GM18498 (cell line): ENCODE measurements around the gene CWF19L1.
"Not testable (repeated sequence)": the region's sequence is repeated elsewhere in the genome, so short reads cannot be mapped to it uniquely, and the experiment has no call there.

Source experiments
- ATAC-seq: cut with Tn5 transposase; IDR thresholded peaks from one replicate; pipeline ENCODE4 v1.9.1; 2021; ENCODE audit warnings: mild to moderate bottlenecking, moderate library complexity; ENCODE audit not compliant: unreplicated experiment

Gene CWF19L1

DNA sequence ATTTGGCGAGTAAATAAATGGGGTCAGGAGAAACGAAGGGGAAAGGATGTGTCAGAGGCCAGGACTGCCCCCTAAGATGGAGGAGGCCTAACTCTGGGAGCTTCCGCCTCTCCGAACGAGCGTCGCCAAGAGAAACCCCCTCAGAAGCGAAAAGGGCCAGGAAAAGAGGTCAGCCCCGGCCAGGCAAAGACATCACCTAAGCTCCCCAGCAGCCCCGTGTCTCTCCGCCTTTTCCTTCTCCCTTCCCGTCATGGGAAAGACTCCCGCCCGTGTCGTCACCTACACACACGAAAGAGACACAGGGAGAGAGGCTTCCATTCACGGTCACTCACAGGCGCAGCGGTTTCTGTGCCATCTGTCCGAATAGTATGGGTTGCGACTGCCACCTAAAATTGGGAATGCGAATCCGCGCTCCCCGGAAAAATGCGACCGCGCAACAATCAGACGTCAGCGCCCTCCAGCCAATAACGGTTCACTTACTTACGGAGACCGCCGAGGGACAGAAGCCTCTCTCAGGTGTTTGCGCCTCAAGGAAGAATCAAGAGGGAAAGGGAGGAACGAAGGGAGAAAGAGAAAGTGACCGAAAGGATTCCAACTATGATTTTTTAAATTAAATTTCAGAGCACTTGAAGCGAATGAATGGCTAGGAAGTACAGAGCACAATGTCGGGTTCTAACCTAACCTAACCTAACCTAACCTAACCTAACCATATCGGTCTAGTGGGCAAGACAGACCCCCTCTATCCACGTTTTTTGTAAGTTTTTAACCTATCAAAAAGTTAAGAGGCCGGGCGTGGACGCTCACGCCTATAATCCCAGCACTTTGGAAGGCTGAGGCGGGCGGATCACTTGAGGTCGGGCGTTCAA lies at the start of gene CWF19L1:
Gene CWF19L1, minus strand, starts transcription at position 400 of the 866 bp plus-strand sequence. Its CDS starts 45 bp downstream, at position 355.
- ATAC-seq, result peak; percentile 76

DNA sequence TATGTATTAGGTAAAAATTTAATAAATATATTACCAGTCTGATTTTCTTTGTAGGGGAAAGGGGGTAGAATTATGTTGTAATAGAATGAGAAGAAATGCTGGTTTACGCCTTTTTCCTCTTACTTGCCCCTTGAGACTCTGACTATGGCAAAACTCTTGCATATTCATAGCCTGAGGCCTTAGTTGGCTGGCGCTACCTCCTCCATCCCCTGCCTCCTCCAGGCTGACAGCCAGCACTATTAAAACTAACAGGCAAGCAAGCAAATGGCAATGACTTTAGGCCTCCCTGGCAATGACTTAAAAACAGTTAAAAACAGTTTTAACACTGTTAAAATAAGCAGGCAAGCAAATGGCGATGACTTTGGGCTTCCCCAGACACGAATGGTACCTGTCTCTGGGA lies 48.2 kb upstream of the CWF19L1 start:
- no peak for ATAC-seq

DNA sequence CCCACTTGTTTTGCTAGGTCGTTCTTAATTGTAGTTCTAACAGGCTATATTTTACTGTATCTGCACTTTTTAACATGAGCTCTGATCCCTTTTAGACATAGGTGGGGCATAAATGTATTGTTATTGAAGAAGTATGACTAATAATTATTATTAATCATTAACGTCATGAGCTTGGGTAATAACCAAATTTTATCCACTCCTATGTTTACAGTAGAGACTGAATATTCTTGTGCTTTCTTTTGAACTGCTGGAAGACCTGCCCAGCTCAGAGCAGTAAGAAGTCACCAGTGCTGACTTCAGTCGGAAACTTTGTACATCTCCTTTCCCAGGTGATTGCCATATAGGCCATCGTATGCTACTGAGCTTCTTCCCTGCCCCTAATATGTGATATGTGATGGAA lies 43.9 kb upstream of the CWF19L1 start:
- ATAC-seq, result no peak

DNA sequence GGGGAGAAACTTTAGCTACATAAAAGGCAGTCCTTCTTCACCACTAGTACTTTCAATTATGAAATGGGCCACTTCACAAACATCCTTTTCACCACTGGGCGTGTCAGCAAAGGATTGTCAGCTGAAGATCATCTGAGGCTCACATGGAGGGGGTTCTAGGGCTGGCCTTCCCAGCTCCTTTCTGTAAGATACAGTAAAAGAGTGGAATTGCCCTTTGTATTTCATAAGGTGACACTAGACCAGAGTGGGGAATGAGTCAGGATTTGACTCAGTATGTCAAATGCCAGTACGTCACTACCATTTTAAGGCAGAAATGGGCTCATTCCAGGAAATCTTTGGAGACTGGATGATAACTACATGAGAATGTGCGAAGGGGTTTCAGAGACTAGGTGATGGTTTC lies 40.2 kb upstream of the CWF19L1 start:
- no peak for ATAC-seq

DNA sequence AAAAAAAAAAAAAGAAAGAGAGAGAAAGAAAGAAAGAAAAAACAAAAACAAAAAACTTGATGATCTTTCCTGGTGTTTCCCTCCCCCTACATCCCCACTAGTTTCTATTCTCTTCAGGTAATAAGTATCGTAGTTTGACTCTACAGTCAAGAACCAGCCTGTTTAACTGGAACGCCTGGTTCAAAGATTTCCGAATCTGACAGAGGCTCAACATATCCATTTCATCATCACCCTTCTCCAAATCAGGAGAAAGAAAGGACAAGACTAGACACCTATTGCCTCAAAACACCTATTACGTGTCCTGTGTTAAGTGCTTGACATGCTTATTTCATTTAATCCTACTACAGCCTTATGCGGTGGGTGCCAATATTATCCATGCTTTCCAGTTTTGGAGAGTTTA lies 39.4 kb upstream of the CWF19L1 start:
- no peak for ATAC-seq

DNA sequence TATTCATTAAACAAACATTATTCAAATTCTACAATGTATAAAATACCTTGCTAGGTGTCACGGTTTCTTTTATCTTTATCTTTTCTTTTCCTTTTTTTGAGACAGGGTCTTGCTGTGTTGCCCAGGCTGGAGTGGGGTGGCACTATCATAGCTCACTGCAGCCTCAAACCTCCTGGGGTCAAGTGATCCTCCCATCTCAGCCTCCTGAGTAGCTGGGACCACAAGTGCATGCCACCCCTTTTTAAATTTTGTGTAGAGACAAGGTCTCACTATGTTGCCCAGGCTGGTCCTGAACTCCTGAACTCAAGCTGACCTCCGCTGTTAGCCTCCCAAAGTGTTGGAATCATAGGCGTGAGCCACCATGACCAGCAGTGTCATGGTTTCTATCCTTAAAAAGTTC lies 37.0 kb upstream of the CWF19L1 start:
- no peak for ATAC-seq

DNA sequence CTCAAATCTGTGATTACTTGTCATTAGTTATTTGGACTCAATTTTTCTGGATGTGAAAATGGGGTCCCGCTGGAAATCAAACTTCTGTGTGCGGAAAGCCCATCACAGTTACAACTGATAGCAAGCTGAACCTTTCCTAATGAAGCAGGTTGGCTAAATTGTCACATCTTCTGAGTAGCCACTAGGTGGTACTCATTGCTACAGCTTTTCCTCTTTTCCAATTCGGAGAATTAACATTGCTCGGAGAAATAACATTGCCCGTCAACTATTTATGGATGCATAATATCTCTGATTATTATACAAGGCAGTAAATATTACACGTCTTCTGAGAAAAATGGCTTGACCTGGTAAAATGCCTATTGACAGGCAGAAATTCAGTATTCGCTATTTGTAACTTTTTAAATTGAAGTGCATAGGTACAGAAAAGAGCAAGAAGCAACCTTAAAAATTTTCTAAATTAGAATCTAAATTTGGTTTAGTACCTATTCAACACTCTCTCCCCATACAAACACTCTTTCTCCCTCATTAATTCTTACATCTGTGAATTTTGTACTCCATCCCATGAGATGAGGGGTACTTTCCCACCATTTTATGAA lies 36.4 kb upstream of the CWF19L1 start:
- ATAC-seq, result no peak

DNA sequence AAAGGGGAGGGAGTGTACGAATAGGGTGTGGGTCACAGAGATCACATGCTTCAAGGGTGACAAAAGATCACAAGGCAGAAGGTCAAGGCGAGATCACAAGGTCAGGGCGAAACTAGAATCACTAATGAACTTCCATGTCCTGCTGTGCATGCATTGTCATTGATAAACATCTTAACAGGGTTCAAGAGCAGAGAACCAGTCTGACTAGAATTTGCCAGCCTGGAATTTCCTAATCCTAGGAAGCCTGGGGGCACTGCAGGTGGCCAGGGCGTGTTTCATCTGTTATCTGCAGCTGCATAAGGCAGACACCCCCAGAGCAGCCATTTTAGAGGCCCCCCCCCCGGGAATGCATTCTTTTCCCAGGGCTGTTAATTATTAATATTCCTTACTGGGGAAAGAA lies 33.7 kb upstream of the CWF19L1 start:
- ATAC-seq, result not testable (repeated sequence)

DNA sequence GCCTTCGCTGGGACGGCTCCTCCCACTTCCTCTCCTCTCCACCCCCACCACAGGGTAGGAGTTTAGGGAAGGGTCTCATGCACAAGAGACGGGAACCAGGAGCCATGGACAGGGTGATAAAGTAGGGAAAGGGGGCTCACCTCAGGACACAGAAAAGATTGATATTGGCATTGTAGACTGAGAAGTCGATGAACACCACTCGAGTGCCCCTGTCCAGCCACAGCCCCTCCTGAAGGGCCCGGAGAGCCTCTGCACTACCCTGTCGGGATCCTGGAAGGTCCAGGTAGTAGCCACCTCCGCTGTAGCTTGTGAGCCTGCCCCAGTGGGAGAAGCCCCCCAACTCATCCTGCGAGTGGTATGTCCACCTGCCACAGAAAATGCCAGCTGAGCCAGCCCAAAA lies 29.8 kb upstream of the CWF19L1 start:
- ATAC-seq, result no peak

DNA sequence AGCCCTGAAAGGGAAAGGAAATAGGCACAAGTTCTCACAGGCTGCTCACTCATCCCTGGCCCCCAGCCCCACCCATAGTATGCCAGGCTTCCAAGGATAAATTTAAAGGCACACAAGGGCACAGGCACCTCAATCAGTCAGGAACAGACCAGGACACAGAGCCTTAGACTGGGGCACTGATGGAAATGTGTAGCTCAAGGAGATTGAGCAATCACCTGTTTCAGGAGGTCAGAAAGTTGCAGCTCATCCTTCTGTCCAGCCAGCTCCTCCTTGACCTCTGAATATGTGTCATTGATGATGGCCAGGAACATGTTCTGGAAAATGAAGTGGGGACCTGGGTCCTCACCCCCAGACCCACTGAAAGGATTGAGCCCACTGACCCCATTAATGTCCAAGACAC lies 25.6 kb upstream of the CWF19L1 start:
- ATAC-seq, result no peak

DNA sequence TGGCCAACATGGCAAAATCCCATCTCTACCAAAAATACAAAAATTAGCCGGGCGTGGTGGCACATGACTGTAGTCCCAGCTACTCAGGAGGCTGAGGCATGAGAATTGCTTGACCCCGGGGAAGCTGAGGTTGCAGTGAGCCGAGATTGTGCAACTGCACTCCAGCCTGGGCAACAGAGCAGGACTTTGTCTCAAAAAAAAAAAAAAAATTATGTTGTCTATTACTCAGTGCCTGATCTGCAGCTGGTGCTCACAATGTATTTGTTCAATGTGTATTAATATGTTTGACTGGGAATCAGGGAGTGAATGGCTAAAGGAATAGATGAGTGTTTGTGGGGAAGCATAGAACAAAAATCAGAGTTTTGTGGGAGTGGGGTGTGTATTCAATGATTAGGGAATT lies 24.9 kb upstream of the CWF19L1 start:
- ATAC-seq, result not testable (repeated sequence)

DNA sequence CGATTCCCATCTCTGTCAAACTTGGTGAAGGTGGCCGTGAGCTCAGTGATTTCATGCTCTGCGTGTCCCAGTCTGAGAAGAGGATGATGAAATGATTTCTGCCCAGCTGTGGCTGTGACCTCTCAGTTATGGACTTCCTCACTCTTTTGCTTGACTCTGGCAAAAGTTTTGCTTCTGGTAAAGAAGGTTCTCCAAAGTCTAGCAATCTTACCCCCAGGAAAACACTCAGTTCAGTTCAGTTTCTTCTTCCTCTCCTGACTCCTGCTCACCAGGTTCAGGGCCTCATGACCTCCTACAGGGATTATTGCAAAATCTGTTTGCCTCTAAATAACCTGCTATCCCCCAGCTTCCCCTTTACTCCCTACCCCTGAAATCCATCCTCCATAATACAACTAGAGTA lies 23.9 kb upstream of the CWF19L1 start:
- no peak for ATAC-seq

DNA sequence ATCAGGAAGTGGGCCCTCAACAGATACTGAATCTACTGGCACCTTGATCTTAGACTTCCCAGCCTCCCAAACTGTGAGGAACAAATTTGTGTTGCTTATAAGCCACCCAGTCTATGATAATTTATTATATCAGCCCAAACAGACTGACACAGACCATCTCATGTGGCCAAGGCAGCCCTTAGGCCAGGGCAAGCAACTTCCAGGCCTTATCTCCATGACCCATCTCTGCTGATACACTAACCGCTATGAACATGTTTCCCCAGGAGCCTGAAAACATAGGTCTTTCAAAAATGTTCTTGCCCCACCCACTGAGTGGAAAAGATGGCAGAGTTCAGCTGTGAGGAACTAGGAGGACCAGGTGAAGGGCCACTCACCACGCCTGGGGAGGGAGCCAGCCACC lies 22.2 kb upstream of the CWF19L1 start:
- no peak for ATAC-seq

DNA sequence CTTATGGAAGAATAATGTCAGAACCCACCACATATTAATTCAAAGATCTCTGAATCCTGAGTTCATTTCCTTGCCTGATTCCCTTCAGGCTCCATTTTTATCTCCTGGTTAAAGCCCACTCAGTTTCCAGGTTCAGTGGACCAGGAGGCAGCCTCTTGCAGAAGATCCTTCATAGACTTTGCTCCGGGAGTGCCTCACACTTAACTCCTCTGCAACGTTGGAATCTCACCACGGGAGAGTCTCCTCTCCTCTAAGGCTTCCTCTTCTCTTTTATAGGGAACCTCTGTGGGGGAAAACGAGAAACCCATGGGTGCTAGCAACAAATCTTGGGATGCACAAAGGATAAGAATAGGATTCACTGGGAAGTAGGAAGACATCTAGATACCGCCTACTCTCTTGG lies 20.8 kb upstream of the CWF19L1 start:
- ATAC-seq, result no peak

DNA sequence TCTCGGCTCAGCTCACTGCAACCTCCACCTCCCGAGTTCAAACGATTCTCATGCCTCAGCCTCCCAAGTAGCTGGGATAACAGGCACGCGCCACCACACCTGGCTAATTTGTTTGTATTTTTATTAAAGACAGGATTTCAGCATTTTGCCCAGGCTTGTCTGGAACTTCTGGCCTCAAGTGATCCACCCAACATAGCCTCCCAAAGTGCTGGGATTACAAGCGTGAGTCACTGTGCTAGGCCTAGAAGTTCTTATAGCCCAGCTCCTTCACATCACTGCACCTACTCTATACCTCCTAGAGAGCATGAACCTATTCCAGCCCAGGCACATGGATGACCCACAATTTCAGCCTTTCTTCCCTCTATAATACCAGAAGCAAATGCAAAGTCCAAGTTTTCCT lies 20.3 kb upstream of the CWF19L1 start:
- no peak for ATAC-seq

DNA sequence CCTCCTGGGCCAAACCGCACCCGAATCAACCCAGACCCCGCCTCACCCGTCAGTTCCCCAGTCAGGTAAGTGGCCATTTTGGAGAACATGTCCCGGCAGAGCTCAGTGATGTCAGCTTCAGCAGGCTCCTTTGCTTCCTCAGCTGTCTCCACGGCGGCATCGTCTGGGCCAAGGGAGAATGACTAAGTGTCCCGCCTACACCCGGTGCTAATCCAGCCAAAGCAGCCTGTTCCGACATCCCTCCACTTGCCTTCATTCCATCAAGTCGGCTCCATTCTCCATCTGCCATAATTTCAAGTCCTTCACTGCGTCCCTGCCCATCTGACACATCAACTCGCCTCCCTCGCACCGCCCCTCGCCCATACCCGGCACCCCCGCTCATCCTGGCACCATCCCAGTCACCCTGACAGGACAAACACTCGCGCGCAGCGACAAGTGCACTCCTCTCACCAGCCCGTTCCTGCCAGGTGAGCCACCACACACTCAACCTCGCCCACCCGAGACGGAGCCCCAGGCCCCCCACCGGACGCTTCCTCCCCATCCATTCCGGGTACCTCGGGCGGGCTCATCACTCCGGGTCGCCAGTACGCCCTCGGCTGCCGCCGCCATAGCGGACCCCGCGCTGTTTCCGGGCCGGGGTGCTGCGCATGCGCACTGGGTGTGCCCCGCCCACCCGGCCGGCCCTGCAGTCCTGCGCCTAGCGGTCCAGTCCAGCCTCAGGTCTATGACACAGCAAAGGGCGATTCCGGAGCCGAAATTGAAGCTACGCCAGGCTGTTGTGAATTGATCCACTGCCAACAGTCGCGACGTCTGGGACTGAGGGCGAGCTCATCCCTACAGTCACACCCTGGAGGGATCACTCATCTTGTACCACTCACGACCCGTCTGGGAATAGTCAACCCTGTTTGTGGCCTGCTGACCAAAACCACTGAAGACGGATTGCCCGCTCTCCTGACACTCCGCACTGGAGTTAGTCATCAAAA lies 18.9 kb upstream of the CWF19L1 start, which contains the start of gene BLOC1S2:
Gene BLOC1S2, minus strand, starts transcription at position 630 of the 983 bp plus-strand sequence. Its CDS starts 21 bp downstream, at position 609.
- peak; percentile 95 for ATAC-seq

DNA sequence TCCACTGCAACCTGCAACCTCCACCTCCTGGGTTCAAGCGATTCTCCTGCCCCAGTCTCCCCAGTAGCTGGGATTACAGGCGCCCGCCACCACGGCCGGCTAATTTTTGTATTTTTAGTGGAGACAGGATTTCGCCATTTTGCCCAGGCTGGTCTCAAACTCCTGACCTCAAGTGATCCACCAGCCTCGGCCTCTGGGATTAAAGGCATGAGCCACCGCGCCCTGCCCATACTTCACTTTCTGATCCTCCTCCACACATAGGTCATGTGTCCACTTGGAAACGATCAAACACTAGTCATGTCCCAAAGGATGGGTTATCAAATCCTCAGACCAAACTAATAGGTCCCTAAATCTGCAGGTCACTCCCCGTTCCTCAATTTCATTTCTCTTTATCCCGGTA lies 17.9 kb upstream of the CWF19L1 start:
- ATAC-seq, result not testable (repeated sequence)

DNA sequence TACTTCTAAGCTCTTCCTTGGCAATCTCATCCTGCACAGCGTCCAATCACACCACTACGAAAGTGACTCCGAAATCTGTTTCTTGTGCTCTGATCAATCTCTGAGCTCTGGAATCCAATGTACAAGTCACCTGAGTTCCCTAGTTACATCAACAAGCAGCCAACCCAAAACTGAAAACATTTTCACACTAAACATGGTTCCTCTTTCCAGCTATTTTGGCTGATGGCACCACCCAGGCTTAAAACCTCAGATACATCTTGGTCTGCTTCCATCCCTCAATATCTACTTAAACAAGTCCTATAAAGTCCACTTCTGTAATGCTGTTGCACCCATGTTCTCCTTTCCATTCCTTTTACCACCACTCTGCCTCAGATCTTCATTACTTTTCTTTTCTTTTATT lies 15.5 kb upstream of the CWF19L1 start:
- ATAC-seq, result no peak

DNA sequence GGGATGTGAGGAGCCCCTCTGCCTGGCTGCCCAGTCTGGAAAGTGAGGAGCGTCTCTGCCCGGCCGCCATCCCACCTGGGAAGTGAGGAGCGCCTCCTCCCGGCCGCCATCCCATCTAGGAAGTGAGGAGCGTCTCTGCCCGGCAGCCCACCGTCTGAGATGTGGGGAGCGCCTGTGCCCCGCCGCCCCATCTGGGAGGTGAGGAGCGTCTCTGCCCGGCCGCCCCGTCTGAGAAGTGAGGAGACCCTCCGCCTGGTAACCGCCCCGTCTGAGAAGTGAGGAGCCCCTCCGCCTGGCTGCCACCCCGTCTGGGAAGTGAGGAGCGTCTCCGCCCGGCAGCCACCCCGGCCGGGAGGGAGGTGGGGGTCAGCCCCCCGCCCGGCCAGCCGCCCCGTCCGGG lies 9.5 kb upstream of the CWF19L1 start:
- not testable (repeated sequence) for ATAC-seq

DNA sequence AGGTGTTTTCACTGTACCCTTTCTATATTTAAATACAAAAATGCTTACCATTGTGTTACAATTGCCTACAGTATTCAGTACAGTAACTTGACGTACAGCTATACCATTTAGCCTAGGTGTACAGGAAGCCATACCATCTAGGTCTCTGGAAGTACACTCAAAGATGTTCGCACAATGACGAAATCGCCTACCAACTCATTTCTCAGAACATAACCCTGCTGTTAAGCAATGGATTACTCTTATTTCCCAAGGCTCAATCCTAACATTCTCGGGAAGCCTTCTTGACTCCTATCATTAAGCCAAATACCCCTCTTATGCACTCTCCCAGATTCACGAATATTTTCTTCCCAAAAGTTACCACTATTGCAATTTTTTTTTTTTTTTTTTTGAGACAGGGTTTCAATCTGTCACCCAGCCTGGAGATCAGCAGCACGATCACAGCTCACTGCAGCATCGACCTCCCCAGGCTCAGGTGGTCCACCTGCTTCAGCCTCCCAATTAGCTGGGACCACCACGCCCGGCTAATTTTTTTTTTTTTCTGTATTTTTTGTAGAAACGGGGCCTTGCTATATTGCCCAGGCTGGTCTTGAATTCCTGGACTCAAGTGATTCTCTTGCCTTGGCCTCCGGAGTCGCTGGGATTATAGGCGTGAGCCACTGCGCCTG lies 1.5 kb downstream of the CWF19L1 start:
- ATAC-seq, result no peak

DNA sequence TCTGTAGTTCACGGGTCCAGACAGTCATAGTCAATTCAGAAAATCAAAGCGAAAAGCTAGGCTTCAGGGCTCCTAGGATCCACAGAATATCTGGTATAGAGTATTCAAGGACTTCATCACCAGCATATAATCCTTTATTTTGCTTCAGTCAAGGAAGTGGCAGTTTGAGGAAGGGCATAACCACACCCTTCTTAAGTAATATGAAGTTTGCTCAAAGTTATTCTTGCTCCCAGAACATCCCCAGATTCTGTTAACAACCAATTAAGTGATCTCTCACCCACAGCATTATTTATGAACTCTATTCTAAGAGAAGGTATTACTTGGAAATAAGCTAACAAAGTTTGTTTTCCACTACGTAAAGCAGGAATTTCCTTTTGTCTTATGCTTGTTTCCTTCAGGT lies 13.2 kb downstream of the CWF19L1 start:
- ATAC-seq, result no peak
